Measurements from ENCODE around the gene LAPTM4A.
"Not testable (repeated sequence)": the region's sequence is repeated elsewhere in the genome, so short reads cannot be mapped to it uniquely, and the experiment has no call there.

Gene LAPTM4A

GRCh38 chr2:20050646-20051531 is 539 bp downstream of the LAPTM4A start:
- DNase-seq, result peak in 1 of 2 donors; percentile 2

GRCh38 chr2:20050104-20050645 is 1.3 kb downstream of the LAPTM4A start:
- DNase-seq, result peak in 1 of 2 donors; percentile 8

GRCh38 chr2:20049637-20050036 is 1.8 kb downstream of the LAPTM4A start:
- DNase-seq, result no peak

- no peak for DNase-seq
Measured at GRCh38 chr2:20048488-20049448, 2.7 kb downstream of the LAPTM4A start.

DNA sequence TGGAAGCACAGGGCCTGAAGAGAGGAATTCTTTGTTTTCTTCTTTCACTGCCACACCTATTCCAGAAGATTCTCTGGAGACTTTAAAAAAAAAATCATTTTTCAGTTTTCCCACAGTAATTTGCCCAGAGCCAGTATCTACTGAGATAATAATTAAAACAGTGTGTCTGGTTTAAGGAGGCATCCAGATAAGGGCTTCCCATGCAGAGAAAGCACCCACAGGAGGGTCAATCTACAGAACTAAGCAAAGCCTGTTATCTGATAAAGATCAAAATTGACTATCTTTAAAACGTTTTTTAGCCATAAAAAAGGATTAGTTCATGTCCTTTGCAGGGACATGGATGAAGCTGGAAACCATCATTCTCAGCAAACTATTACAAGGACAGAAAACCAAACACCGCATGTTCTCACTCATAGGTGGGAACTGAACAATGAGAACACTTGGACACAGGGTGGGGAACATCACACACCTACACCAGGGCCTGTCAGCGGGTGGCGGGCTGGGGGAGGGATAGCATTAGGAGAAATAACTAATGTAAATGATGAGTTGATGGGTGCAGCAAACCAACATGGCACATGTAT is 5.6 kb downstream of the LAPTM4A start:
- DNase-seq, result not testable (repeated sequence)

GRCh38 chr2:20044778-20045177 is 6.7 kb downstream of the LAPTM4A start:
- DNase-seq, result no peak

- no peak for DNase-seq
Measured at GRCh38 chr2:20042531-20042930, 8.9 kb downstream of the LAPTM4A start.

- DNase-seq, result no peak
Measured at GRCh38 chr2:20040489-20041172, 10.8 kb downstream of the LAPTM4A start.

DNA sequence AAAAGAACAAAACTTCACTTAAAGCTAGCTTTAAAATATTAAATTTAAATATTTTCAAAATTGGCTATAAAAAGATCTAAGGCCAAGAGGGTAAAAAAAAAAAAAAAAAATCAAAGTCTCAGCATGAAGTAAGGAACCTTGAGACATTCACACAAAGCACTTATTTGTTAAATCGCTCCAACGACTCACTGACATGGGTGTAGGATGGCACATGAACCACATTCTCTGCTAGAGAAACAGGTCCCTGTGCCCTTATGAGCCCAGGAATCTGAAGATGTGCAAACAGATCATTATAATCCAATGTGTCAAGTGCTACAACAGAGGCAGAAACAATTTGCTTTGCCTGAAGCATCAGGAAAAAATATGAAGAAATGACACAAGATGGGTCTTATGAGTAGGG is 13.8 kb downstream of the LAPTM4A start:
- DNase-seq, result no peak

GRCh38 chr2:20035955-20036666 is 15.3 kb downstream of the LAPTM4A start:
- no peak for DNase-seq

GRCh38 chr2:20034821-20035220 is 16.6 kb downstream of the LAPTM4A start:
- DNase-seq, result no peak

GRCh38 chr2:20034218-20034617 is 17.2 kb downstream of the LAPTM4A start:
- DNase-seq, result no peak

- DNase-seq, result no peak
Measured at GRCh38 chr2:20033322-20033721, 18.1 kb downstream of the LAPTM4A start.

GRCh38 chr2:20030224-20030623 is 21.2 kb downstream of the LAPTM4A start:
- no peak for DNase-seq

DNA sequence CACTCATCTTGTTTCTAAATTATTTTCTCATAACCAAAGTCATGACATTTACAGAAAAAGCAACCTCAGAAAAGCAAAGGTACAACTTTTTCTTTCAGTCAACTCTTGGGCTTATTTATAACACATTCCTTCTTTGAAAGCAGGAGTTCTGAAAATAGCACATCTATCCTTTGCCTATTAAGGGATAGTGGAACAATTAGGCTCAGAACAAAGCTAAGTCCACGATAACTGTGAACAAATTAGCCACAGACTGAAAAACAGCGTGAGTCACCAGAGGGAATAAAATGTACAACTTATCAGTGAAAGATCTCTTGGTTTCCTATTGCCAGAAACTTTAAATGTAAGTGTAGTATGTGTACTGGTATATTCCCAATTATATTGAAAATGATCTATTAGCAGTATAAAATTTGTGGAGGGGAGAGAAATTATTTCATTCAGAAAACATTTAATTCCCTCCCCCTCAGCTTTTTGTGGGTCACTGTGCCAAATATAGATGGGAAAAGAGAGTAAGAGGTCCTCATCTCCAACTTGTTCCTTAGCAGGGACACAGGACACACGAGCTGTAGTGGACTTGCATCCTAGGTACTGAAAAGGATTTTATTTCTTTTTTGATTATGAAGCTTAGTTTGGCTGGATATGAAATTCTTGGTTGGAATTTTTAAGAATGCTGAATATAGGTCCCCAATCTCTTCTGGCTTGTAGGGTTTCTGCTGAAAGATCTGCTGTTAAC is 23.6 kb downstream of the LAPTM4A start:
- no peak for DNase-seq

GRCh38 chr2:20027260-20027677 is 24.2 kb downstream of the LAPTM4A start:
- DNase-seq, result no peak

GRCh38 chr2:20025065-20025786 is 26.2 kb downstream of the LAPTM4A start:
- DNase-seq, result no peak

DNA sequence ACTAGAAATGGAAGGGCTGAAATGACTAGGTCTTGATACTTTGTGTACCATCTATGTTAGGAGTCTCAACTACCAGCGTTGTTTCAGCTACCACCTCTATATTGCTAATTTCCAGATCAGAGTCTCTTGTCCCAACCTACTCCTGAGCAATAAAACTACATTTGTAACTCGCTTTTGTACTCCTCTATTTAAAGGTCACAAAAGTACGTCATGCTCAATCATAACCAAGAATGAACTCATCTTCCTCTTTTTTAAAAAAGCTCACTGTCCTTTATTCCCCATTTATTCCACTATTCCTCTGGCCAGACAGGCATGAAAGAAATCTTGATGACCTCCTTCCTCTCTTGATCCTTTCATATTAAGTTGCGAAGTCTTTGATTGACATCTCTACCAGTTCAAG is 27.7 kb downstream of the LAPTM4A start:
- DNase-seq, result no peak

GRCh38 chr2:20021405-20022009 is 29.9 kb downstream of the LAPTM4A start:
- DNase-seq, result no peak

DNA sequence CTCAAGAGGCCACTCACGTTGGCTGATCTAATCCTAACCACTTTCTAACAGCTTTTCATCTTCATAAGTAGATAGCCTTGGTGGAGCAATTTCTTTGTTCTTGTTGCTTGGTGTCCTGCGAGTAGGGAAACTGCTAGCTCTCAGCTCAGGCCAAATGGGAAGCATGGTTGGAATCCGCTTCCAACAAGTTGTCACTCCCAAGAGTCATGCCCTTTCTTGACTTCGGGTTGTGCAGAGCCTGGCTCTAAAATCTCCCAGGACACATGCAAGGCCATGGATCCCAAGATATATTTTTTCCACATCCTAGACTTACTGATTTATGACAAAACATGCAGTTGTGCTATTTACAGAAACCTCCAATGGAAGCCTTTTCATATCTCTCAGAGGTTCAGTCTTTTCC is 31.7 kb downstream of the LAPTM4A start:
- DNase-seq, result no peak

Data from stimulated activated CD4-positive, alpha-beta T cell treated with anti-CD3 and anti-CD28 coated beads, Interleukin-2, amount 100 ng/mL, for 48 hours (primary cell).